Activated T-helper 1 cell treated with anti-CD3 and anti-CD28 coated beads, Interleukin-12 subunit alpha, Interleukin-12 subunit beta, Interleukin-2, Interleukin-4 antibody, amounts not matched to agents 30 ng/mL and 10 ng/mL and 1 ng/mL, durations not matched to agents 14 hours and 24 hours and 36 hours (primary cell): ENCODE results near the gene CLDN1. TPM values are rescaled to one million over a fixed set of nuclear protein-coding genes. Genes with fewer than 3 reads are reported as not detected.
"Not testable (repeated sequence)": the region's sequence is repeated elsewhere in the genome, so short reads cannot be mapped to it uniquely, and the experiment has no call there.

ENCODE experiments used
- DNase-seq: peaks from one replicate; pipeline ENCODE4 v3.0.0; 2021; ENCODE audit warnings: low spot score
- H3K27ac Mint-ChIP-seq: one replicate; pipeline ENCODE4 v1.8.0; 2021; ENCODE audit warnings: mild to moderate bottlenecking, mixed read lengths
- H3K27me3 Mint-ChIP-seq: one replicate; pipeline ENCODE4 v1.8.0; 2022; ENCODE audit warnings: mild to moderate bottlenecking, moderate library complexity, mixed read lengths; ENCODE audit not compliant: insufficient read depth
- H3K36me3 Mint-ChIP-seq: one replicate; pipeline ENCODE4 v1.8.0; 2021; ENCODE audit warnings: low read depth, mixed read lengths
- H3K4me1 Mint-ChIP-seq: one replicate; pipeline ENCODE4 v1.8.0; 2021; ENCODE audit warnings: low read depth, mixed read lengths
- H3K4me3 Mint-ChIP-seq: one replicate; pipeline ENCODE4 v1.8.0; 2021; ENCODE audit warnings: mild to moderate bottlenecking, moderate library complexity, mixed read lengths
- H3K9me3 Mint-ChIP-seq: one replicate; pipeline ENCODE4 v1.8.0; 2021; ENCODE audit warnings: mixed read lengths
- intact Hi-C: fragments of 100-400 bp; cut with micrococcal nuclease; formaldehyde crosslinking; loops from one replicate; pipeline ENCODE4 v1.15.1; 2024
- total RNA-seq: library from RNA; stranded (reverse); gene quantifications from 2 replicates; pipeline ENCODE4 v1.2.3, GENCODE V29; 2022

Gene CLDN1
- total RNA-seq, 1 donor from 2014 or later, result 0.34 TPM

- no peaks in the 10 kb centered on the region for H3K36me3 Mint-ChIP-seq
- DNase-seq, result no peak
- H3K27me3 Mint-ChIP-seq, result no peaks in the 10 kb centered on the region
- no peak overlapping the region for H3K4me3 Mint-ChIP-seq
- H3K9me3 Mint-ChIP-seq, result no peaks in the 10 kb centered on the region
- H3K27ac Mint-ChIP-seq, result no peak overlapping the region
- intact Hi-C loops, result no loop called here
- H3K4me1 Mint-ChIP-seq, result no peaks in the 10 kb centered on the region
Measured at GRCh38 chr3:190272747-190273146, 49.5 kb downstream of the CLDN1 start.

- Mint-ChIP-seq H3K36me3 (no peaks in the 10 kb centered on the region), H3K4me3 (no peak overlapping the region), H3K27me3 (no peaks in the 10 kb centered on the region), H3K4me1 (no peaks in the 10 kb centered on the region), H3K27ac (no peak overlapping the region), H3K9me3 (no peaks in the 10 kb centered on the region)
- intact Hi-C loops, result no loop called here
- no peak for DNase-seq
Measured at GRCh38 chr3:190269101-190269500, 53.1 kb downstream of the CLDN1 start.

- H3K4me3 Mint-ChIP-seq, H3K36me3 Mint-ChIP-seq, intact Hi-C loops, H3K27me3 Mint-ChIP-seq, H3K27ac Mint-ChIP-seq, DNase-seq, H3K4me1 Mint-ChIP-seq, H3K9me3 Mint-ChIP-seq: not testable (repeated sequence)
Measured at GRCh38 chr3:190267464-190267863, 54.8 kb downstream of the CLDN1 start.

- DNase-seq, result no peak
- H3K9me3 Mint-ChIP-seq, result no peaks in the 10 kb centered on the region
- H3K27ac Mint-ChIP-seq, result no peak overlapping the region
- peaks cover 5% of the 10 kb centered on the region for H3K27me3 Mint-ChIP-seq
- no peaks in the 10 kb centered on the region for H3K36me3 Mint-ChIP-seq
- H3K4me3 Mint-ChIP-seq, result no peak overlapping the region
- intact Hi-C loops, result no loop called here
- no peaks in the 10 kb centered on the region for H3K4me1 Mint-ChIP-seq
Measured at GRCh38 chr3:190266913-190267290, 55.3 kb downstream of the CLDN1 start.

- Mint-ChIP-seq H3K36me3 (no peaks in the 10 kb centered on the region), H3K27ac (no peak overlapping the region), H3K4me3 (no peak overlapping the region), H3K27me3 (peaks cover 5% of the 10 kb centered on the region), H3K4me1 (no peaks in the 10 kb centered on the region), H3K9me3 (no peaks in the 10 kb centered on the region)
- intact Hi-C loops, result no loop called here
- DNase-seq, result no peak
Measured at GRCh38 chr3:190266265-190266912, 55.9 kb downstream of the CLDN1 start.

GRCh38 chr3:190265796-190266195 lies 56.5 kb downstream of the CLDN1 start:
- Mint-ChIP-seq H3K4me3 (no peak overlapping the region), H3K9me3 (no peaks in the 10 kb centered on the region), H3K4me1 (no peaks in the 10 kb centered on the region), H3K27me3 (peaks cover 5% of the 10 kb centered on the region), H3K27ac (no peak overlapping the region), H3K36me3 (no peaks in the 10 kb centered on the region)
- no peak for DNase-seq
- intact Hi-C loops, result no loop called here

- no peak overlapping the region for H3K27ac Mint-ChIP-seq
- H3K27me3 Mint-ChIP-seq, result peaks cover 5% of the 10 kb centered on the region
- no peak overlapping the region for H3K4me3 Mint-ChIP-seq
- intact Hi-C loops, result no loop called here
- H3K4me1 Mint-ChIP-seq, result no peaks in the 10 kb centered on the region
- no peaks in the 10 kb centered on the region for H3K36me3 Mint-ChIP-seq
- no peaks in the 10 kb centered on the region for H3K9me3 Mint-ChIP-seq
- DNase-seq, result no peak
Measured at GRCh38 chr3:190265126-190265525, 57.1 kb downstream of the CLDN1 start.

GRCh38 chr3:190261740-190262139 lies 60.5 kb downstream of the CLDN1 start:
- Mint-ChIP-seq H3K27ac (no peak overlapping the region), H3K36me3 (no peaks in the 10 kb centered on the region), H3K4me3 (no peak overlapping the region), H3K4me1 (no peaks in the 10 kb centered on the region), H3K9me3 (no peaks in the 10 kb centered on the region), H3K27me3 (peaks cover 5% of the 10 kb centered on the region)
- intact Hi-C loops, result no loop called here
- DNase-seq, result no peak

GRCh38 chr3:190261015-190261414 lies 61.2 kb downstream of the CLDN1 start:
- Mint-ChIP-seq H3K4me1 (no peaks in the 10 kb centered on the region), H3K27me3 (peaks cover 5% of the 10 kb centered on the region), H3K9me3 (no peaks in the 10 kb centered on the region), H3K36me3 (no peaks in the 10 kb centered on the region), H3K4me3 (no peak overlapping the region), H3K27ac (no peak overlapping the region)
- intact Hi-C loops, result no loop called here
- no peak for DNase-seq

- H3K27ac Mint-ChIP-seq, result no peak overlapping the region
- no peaks in the 10 kb centered on the region for H3K9me3 Mint-ChIP-seq
- intact Hi-C loops, result no loop called here
- H3K36me3 Mint-ChIP-seq, result no peaks in the 10 kb centered on the region
- DNase-seq, result no peak
- H3K4me1 Mint-ChIP-seq, result no peaks in the 10 kb centered on the region
- H3K4me3 Mint-ChIP-seq, result no peak overlapping the region
- H3K27me3 Mint-ChIP-seq, result peaks cover 5% of the 10 kb centered on the region
Measured at GRCh38 chr3:190260301-190260700, 61.9 kb downstream of the CLDN1 start.

GRCh38 chr3:190258634-190259033 lies 63.6 kb downstream of the CLDN1 start:
- Mint-ChIP-seq H3K9me3 (no peaks in the 10 kb centered on the region), H3K4me1 (no peaks in the 10 kb centered on the region), H3K27me3 (peaks cover 2% of the 10 kb centered on the region), H3K4me3 (no peak overlapping the region), H3K27ac (no peak overlapping the region), H3K36me3 (no peaks in the 10 kb centered on the region)
- intact Hi-C loops, result no loop called here
- DNase-seq, result no peak

Other genes starting within 250 kb of the CLDN1 start
- not detected in 2 replicates for gene P3H2, start 201.5 kb downstream of the CLDN1 start, total RNA-seq
- not detected in 2 replicates for gene CLDN16, start 65.7 kb upstream of the CLDN1 start, total RNA-seq
- gene TMEM207, start 127.5 kb upstream of the CLDN1 start, total RNA-seq, result not detected in 2 replicates
- gene IL1RAP, start 191.6 kb upstream of the CLDN1 start, total RNA-seq, result 26.4 and 31.6 TPM in 2 replicates